GM18502 (cell line): Measurements from ENCODE around the gene MSI2.
A peak's percentile ranks its signal among the peaks of the same experiment; 100 is the strongest.

Source experiments
- ATAC-seq: cut with Tn5 transposase; IDR thresholded peaks from one replicate; pipeline ENCODE4 v1.9.1; 2021; ENCODE audit warnings: mild to moderate bottlenecking; ENCODE audit not compliant: unreplicated experiment, poor library complexity

MSI2 gene

GRCh38 chr17:57357830-57358430 is 101.6 kb downstream of the MSI2 start:
- peak; percentile 63 for ATAC-seq

GRCh38 chr17:57360266-57360665 is 103.9 kb downstream of the MSI2 start:
- ATAC-seq, result no peak

- no peak for ATAC-seq
Observed at GRCh38 chr17:57362797-57363556, 106.7 kb downstream of the MSI2 start.

- ATAC-seq, result no peak
Observed at GRCh38 chr17:57363580-57363979, 107.3 kb downstream of the MSI2 start.

- ATAC-seq, result no peak
Observed at GRCh38 chr17:57363998-57364643, 107.8 kb downstream of the MSI2 start.

GRCh38 chr17:57365420-57365819 is 109.1 kb downstream of the MSI2 start:
- no peak for ATAC-seq

GRCh38 chr17:57366177-57366557 is 109.8 kb downstream of the MSI2 start:
- ATAC-seq, result no peak

- no peak for ATAC-seq
Observed at GRCh38 chr17:57366558-57367351, 110.4 kb downstream of the MSI2 start.

GRCh38 chr17:57368637-57369336 is 112.5 kb downstream of the MSI2 start:
- peak; percentile 56 for ATAC-seq

- ATAC-seq, result no peak
Observed at GRCh38 chr17:57369509-57369945, 113.2 kb downstream of the MSI2 start.

- ATAC-seq, result no peak
Observed at GRCh38 chr17:57370037-57370581, 113.8 kb downstream of the MSI2 start.

GRCh38 chr17:57370619-57371018 is 114.3 kb downstream of the MSI2 start:
- no peak for ATAC-seq

GRCh38 chr17:57372156-57372555 is 115.8 kb downstream of the MSI2 start:
- no peak for ATAC-seq

- no peak for ATAC-seq
Observed at GRCh38 chr17:57373048-57373447, 116.7 kb downstream of the MSI2 start.

- no peak for ATAC-seq
Observed at GRCh38 chr17:57373756-57374155, 117.4 kb downstream of the MSI2 start.

- ATAC-seq, result no peak
Observed at GRCh38 chr17:57375040-57375769, 118.9 kb downstream of the MSI2 start.

GRCh38 chr17:57375770-57376225 is 119.5 kb downstream of the MSI2 start:
- no peak for ATAC-seq

GRCh38 chr17:57377094-57377493 is 120.8 kb downstream of the MSI2 start:
- no peak for ATAC-seq

GRCh38 chr17:57379237-57379894 is 123.0 kb downstream of the MSI2 start:
- no peak for ATAC-seq
